Stimulated activated naive CD4-positive, alpha-beta T cell (primary cell): ENCODE data around the gene MZT2A.
"Not testable (repeated sequence)": the region's sequence is repeated elsewhere in the genome, so short reads cannot be mapped to it uniquely, and the experiment has no call there.

Experiments used
- DNase-seq, 6 experiments: peaks; one replicate each; lab custom pipeline; 2025; lab: John Stamatoyannopoulos, UW

The MZT2A gene, protein sequence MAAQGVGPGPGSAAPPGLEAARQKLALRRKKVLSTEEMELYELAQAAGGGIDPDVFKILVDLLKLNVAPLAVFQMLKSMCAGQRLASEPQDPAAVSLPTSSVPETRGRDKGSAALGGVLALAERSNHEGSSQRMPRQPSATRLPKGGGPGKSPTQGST

DNA sequence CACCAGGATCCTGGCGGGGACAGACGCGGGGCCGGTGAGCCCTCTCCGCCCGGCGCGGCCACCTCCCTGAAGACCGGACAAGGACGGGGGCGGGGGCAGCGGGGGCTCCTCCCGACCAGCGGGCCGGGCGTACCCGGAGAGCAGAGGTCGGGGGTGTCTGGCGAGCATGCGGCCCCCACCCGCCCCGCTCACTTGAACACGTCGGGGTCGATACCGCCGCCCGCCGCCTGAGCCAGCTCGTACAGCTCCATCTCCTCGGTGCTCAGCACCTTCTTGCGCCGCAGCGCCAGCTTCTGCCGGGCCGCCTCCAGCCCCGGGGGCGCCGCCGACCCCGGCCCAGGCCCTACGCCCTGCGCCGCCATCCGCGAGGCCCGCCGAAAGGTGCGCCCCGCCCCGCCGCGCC lies at the start of gene MZT2A:
MZT2A (minus strand) TSS at position 383 of the 403 bp plus-strand sequence; CDS start at position 362, 21 bp downstream.
- not testable (repeated sequence) for DNase-seq

DNA sequence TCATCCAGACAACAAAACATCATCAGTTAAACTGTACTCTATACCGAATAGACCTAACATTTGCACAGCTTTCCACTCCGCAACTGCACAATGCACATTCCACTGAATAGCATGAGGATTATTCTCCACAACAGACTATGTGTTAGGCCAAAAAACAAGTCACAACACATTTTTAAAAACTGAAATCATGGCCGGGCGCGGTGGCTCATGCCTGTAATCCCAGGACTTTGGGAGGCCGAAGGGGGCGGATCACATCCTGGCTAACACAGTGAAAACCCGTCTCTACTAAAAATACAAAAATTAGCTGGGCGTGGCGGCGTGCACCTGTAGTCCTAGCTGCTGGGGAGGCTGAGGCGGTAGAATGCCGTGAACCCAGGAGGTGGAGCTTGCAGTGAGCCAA lies 46.7 kb upstream of the MZT2A start:
- DNase-seq, result not testable (repeated sequence)

DNA sequence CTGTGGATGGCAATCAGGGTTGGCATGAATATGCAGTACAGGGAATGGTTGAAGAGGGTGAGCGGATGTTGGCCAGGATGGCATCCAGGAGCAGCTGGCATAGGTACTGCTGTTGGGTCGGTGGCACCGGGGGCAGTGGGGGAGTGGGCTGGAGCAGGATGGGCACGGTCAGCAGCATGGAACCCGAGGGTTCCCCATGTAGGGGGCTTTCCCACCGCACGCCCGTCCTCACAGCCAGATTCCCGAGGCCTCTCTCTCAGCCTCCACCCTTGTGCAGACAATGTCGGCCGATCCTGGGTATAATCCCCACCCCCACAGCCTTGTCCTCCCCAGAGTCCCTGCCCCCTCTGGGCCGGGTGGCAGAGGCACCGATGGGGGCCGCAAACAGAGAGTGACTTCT lies 44.6 kb upstream of the MZT2A start:
- DNase-seq, result not testable (repeated sequence)

DNA sequence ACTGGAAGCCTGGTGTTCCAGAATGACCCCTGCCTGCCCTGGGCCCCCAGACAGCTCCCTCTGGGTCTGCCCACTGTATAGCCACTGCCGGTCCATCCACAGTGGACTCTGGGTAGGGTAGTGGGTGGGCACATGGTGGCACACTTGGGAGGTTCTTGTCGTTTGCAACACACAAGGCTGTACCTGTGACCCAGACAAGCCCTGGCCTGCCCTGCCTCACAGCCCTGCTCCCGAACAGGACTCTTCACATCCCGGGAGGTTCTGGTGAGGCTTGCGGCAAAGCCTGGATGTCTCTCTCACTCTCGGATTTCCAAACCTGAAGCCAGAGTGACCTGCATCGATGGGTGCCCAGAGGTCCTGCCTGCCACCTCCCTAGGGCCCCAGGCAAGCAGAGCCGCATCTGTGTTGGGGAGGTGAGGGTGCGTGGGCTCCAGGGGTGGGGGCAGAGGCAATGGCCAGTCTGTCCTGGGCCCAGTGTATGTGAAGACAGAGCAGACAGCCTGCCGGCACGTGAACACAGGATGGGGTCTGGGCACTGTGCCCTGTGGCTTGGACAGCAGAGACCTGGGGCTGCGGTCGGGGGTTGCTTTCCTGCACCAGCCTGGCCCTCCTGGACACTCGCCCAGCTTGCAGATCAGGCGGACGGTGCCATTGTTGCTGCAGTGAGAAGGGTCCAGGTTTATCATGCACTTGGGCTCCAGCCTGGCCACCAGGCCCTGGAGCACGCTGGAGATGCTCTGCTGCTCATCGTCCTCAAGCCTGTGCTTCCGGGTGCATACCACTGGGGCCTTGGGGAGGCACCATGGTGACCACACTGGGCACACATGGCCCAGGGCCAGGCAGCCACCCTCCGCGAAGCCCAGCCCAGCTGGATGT lies 44.0 kb upstream of the MZT2A start:
- not testable (repeated sequence) for DNase-seq

DNA sequence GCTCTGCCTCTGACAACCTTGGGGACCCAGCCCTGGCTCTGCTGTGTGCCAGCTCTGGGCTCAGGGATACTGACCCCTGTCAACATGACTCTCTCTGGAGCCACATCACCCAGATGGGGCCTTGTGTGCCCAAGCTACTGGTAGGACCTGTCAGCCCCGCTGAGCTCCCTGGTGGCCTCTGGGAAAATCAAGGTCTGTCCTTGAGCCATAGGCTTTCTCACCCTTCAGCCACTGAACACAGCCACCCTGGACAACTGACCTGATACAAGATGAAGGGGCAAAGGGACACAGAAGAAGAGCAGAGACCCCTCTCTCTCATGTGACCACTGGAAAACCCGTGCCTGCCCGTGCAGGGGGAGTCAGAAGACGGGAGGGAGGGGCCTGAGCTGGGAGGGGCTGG lies 43.3 kb upstream of the MZT2A start:
- DNase-seq, result no peak

DNA sequence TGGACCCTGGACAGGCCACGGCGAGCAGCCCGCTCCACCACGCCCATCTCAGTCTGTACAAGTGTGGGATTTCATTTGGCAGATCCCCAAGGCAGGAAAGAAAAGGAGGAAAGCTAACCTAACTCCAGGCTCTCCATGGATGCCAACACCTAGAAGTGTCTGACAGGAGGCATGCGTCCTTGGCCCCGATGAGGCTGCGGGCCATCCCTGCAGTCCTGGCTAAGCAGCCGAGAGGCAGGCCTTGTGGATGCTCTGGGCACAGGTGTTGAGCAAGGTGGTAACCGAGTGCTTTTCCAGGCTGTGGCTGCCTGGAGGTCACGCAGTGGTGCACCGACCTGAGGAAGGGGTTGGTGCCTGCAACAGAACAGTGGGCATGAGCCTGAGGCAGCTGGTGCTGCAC lies 42.8 kb upstream of the MZT2A start:
- DNase-seq, result not testable (repeated sequence)

DNA sequence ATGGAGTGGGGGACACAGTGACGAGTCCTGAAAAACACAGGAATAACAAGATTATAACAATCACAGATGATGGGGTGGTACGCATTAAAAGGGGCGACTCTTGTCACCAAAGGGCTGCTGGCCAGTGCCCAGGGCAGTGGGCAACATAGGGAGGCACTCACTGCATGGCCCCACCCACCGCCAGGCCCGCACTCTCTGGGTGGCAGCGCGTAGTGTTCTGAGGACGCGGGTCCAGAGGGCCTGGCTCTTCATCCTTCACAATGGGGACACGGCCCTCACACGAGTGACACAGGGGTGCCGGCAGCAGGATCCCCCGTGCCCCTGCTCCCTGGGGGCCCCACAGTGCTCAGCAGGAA lies 42.1 kb upstream of the MZT2A start:
- not testable (repeated sequence) for DNase-seq

DNA sequence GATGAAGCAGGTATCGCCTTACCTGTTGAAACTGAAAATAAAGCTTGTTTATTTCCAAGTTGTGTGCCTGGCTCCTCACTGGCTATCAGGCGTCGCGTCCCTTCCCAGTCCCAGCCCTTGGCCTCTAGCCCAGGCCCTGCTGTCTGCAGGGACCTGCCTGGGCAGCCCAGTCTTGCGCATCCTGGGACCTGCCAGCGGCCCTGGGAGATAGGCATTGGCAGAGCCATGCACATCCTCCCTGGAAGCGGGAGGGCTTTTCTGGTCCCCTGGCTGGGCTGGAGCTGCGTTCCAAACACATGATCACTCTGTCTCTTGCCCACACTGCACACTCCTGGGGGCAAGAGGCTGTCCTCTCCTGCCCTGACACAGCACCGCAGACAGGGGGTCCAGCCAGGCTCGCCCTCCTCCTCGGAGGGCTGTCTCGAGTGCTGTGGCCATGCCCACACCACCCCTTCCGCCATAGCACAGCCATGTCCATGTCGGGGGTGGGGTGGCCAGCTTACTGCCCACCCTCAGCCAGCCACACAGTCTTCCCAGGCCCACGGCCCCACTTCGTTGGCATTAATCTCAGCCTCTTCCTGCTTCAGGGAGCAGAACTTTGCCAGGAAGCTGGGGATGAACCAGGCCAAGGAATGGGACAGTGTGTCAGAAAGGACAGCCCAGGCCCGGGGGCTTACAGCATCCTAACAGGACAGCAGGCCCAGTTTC lies 41.6 kb upstream of the MZT2A start:
- not testable (repeated sequence) for DNase-seq

DNA sequence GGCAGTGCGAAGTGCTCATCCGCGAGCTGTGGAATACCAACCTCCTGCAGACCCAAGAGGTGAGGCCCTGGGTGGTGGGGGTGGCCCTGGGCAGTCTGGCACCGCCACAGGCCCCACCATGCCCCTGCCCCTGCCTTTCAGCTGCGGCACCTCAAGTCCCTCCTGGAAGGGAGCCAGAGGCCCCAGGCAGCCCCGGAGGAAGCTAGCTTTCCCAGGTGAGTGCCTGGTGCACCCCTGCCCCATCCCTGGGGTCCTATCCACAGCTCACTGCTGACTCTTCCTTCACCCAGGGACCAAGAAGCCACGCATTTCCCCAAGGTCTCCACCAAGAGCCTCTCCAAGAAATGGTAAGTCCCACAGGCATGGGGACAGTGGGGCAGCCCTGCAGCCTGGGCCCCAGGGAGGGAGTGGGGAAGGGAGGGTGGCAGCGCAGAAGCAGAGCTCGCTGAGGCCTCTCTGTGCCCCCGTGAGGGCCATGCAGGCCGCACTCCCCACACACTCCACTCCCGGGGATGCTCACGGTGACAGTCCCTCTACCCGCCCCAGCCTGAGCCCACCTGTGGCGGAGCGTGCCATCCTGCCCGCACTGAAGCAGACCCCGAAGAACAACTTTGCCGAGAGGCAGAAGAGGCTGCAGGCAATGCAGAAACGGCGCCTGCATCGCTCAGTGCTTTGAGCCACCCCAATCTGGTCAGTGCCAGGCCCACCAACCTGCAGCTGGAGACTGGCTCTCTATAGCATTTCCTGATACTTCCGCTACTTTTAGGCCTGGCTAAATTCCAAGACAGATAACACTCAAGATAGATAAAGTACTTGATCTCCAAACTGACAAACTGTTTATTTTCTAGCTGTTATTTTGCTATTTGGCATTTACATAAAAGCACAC lies 40.8 kb upstream of the MZT2A start:
- DNase-seq, result not testable (repeated sequence)

DNA sequence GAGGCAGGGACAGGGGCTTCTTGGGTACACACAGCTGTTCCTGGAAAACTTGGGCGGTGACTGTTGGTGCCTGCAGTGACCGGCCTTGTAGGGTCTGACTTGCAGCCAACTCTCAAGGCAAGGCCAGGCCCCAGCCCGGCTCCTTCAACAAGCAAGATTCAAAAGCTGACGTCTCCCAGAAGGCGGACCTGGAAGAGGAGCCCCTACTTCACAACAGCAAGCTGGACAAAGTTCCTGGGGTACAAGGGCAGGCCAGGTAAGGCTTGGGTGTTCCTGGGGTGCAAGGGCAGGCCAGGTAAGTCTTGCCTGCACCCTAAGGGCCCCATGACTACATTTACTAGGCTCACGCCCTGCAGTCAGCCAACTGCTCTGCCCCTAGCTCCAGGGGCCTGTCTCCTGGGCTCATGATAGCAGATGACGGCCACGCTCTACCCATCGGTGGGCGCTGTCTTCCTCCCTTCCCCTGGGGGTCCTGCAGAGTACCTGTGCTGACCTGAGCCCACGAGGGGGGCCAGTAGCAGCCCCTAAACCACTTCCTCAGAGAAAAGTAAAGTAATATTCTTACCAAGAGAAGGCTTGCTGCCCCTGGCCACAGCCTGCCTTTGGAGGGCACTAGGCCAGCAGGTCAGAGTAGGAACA lies 39.5 kb upstream of the MZT2A start:
- not testable (repeated sequence) for DNase-seq

DNA sequence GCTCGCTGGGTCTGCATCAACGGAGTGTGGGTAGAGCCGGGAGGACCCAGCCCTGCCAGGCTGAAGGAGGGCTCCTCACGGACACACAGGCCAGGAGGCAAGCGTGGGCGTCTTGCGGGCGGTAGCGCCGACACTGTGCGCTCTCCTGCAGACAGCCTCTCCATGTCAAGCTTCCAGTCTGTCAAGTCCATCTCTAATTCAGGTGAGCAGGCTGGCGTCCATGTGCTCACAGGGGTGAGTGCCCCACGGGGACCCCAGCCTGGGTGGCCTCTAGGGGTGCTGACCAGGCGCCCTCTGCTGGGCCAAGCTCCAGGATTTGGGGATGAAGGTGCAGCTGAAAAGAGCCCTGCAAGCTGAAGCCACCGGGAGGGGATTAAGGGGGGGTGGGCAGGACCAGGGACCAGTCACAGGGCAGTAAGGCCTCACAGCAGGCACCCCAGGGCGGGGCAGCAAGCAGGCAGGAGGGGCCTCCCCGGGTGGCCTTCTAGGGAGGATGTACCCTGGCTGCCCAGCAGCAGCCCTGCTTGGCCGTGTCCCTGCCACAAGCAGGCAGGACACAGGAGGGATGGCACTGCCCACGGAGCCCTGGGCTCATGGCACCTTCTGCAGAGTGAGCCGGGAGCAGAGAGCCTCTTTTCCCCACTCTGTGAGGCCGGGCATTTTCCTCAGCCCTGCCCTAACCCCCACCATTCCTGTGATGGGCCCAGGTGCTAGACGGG lies 38.6 kb upstream of the MZT2A start:
- DNase-seq, result not testable (repeated sequence)

DNA sequence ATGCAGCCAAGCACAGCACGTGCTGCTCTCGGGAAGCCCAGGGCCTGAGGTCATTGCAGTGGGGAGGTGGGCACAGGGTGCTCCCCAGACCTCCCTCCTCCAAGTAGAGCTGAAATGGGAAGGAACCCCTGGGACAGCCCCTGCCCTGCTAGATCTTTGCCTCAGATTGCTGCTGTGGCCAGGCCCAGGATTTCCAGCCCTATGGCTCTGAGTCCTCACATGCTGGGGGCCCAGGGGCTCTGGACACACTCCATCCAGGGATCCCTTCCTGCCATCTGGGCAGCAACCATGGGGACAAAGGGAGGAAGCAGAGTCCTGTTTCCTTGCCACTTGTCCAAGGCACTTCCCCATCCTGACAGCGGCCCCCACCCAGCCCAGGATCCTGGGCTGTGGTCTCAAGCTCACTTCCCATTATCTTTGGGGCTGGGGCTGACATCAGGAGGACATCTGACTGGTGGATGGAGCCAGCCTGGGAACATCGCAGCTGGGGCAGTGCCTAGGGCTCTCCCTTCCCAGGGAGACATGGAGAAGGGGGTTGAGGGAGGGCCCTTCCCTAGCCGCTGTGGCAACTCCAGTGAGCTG lies 37.8 kb upstream of the MZT2A start:
- DNase-seq, result not testable (repeated sequence)

DNA sequence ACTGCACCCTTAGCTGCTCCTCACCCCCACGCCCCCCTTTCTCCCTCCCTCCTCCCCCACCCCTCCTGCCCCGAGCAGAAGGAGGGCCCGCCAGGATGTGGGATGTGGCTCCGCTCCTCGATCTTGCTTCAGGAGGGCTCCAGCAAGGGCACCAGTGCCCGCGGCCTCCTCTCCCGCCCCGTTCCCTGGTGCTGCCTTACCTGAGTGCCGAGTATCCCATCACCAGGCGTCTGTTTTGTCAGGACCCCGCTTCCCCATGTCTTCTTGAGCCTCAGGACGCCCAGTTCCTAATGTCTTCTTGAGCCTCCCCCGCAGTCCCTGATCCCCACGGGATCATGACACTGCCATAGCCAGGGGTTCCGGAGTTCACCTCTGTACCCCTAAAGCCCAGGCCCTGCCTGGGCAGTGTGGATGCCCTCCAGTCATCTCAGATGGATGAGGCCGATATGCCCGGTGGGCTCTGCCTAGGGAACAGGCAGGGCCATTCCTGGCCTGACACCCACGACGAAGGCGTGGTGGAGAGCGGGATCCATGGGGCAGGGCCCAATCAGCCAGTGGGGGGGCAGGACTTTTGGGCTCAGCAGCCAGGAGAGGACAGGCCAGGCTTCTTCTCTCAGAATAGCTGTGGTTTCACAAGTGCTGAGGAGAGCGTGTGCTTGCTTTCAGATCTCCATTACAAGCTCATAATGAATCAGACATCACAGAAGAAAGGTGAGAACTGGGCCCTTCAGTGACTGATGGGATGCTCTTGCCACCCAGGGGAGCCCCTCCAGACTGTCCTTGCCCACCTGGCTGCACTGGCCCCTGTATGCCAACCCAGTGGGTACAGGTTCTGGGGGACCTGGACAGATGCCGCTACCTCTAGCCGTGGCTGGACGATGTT lies 37.0 kb upstream of the MZT2A start:
- DNase-seq, result not testable (repeated sequence)

DNA sequence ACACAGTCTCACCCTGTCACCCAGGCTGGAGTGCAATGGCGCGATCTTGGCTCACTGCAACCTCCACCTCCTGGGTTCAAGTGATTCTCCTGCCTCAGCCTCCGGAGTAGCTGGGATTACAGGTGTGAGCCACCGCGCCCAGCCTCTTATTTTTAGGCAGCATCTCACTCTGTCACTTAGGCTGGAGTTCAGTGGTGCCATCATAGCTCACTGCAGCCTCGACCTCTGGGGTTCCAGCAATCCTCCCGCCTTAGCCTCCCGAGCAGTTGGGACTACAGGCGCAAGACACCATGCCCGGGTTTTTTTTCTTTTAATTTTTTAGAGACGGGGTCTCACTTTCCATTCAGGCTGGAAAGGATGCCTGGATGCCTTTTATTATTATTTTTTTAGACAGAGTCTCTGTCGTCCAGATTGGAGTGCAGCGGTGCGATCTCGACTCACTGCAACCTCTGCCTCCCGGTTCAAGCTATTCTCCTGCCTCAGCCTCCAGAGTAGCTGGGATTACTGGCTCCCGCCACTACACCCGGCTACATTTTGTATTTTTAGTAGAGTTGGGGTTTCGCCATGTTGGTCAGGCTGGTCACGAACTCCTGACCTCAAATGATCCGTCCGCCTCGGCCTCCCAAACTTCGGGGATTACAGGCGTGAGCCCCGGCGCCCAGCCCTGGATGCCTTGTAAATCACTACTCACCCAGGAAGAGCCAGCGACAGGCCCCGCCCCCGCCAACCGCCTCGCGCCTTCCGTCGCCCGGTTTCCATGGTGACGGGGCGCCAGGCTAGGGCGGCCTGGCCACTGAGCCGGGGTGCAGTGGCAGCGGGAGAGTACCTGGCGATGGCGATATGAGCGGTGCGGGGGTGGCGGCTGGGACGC lies 35.2 kb upstream of the MZT2A start, which contains the start of gene CCDC74A:
CCDC74A (plus strand) TSS at position 758 of the 871 bp plus-strand sequence; CDS start at position 841, 83 bp downstream.
- DNase-seq, result peak; percentile 53 to 76 (median 68)

DNA sequence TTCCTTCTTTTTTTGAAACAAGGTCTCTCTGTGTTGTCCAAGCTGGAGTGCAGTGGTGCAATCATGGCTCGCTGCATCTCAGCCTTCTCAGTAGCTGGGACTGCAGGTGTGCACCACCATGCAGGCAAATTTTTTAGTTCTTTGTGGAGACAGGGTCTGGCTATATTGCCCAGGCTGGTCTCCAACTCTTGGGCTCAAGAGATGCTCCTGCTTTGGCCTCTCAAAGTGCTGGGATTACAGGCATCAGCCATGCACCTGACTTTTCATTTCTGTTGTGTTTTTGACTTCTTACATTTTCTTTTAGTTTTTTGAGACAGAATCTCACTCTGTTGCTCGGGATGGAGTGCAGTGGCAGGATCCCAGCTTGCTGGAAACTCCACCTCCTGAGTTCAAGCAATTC lies 33.1 kb upstream of the MZT2A start:
- not testable (repeated sequence) for DNase-seq

DNA sequence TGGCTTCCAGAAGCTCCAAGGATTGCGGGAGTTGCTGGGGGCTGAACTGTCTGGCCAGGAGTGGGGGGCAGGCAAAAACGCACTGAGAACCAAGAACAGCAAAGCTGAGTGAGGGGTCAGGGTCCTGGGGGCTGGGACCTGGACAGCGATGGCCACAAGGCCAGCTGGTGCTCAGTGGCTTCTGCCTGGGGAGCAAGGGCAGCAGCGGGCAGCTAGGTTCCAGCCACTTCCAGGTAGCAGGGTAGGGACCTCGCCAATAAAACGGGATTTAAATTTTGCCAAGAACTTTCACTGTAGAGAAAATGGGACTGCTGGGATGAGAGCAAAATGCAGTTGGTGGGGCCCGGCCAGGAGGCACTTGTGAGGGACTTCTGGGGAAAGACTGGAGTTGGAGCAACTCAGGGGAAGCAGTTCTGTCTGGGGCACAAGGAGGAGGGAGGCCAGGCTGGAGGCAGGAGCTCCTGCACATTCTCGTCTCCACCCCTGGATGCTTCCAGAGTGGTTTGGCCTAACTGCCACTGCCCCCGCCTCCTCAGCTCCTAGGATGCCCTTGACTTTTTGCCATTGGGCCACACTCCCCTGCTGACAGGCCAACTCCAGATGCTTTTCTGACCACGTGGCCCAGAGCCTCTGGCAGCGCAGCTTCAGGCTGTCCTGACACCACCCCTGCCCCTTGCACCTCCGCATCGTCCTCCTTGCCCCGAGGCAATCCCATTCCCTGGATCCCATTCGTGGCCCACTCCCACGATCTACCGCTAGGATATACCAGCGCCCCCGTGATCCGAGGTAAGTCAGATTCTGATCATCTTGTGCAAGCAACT lies 30.0 kb upstream of the MZT2A start:
- no peak for DNase-seq

DNA sequence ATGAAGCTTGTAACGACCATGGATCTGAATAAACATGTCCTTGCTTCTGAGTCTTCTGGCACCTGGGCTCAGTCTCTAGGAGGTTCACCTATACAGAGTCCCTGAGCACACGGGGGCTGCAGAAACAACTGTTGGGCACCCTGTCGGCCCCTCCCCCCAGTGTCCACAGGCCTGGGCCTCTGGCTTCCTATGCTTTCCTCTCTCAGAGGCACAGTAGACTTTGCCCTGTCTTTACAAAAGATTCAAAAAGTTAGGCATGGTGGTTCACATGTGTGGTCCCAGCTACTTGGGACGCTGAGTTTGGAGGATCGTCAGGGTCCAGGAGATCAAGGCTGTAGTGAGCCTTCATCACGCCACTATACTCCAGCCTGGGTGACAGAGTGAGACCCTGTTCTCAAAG lies 29.3 kb upstream of the MZT2A start:
- not testable (repeated sequence) for DNase-seq
